HEK293T (cell line): ENCODE measurements around the gene KCND2.
"Not testable (repeated sequence)": the region's sequence is repeated elsewhere in the genome, so short reads cannot be mapped to it uniquely, and the experiment has no call there.

Experiments
- ARNT ChIP-seq: fragments of 450-650 bp; IDR thresholded peaks from 2 replicates; pipeline ENCODE4 v1.6.1; 2017; ENCODE audit warnings: mild to moderate bottlenecking
- FOXK2 ChIP-seq: fragments of 450-650 bp; IDR thresholded peaks from 2 replicates; pipeline ENCODE4 v1.6.1; 2016; ENCODE audit warnings: mild to moderate bottlenecking
- HDGF ChIP-seq: fragments of 450-650 bp; IDR thresholded peaks from 2 replicates; pipeline ENCODE4 v1.6.1; 2017; ENCODE audit warnings: antibody characterized with exemption, borderline replicate concordance
- SP1 ChIP-seq: fragments of 450-650 bp; IDR thresholded peaks from 2 replicates; pipeline ENCODE4 v1.6.1; 2017
- TARDBP ChIP-seq: fragments of 450-650 bp; IDR thresholded peaks from 2 replicates; pipeline ENCODE4 v1.6.1; 2016

GRCh38 chr7:120702408-120702807 lies 429.4 kb downstream of the KCND2 start:
- not testable (repeated sequence) for TF ChIP-seq TARDBP, SP1, ARNT, FOXK2, HDGF
